Prostate gland (tissue), 2 donors: ENCODE data around the gene YOD1.

Experiments
- CTCF ChIP-seq, 4 experiments: fragments of 200-600 bp in 2 of 4; fragments of 450-650 bp in 2 of 4; sonication (generic) in 2 of 4; IDR thresholded peaks; 1 replicate in 3 of 4; 2 replicates in 1 of 4; pipeline ENCODE4 v1.5.1; 2016 to 2019; ENCODE audit warnings: antibody characterized with exemption in 4 of 4, mild to moderate bottlenecking in 2 of 4, moderate library complexity in 2 of 4
- POLR2AphosphoS5 ChIP-seq: sonication (generic); formaldehyde crosslinking; IDR thresholded peaks from one replicate; pipeline ENCODE4 v1.6.1; 2017; ENCODE audit warnings: antibody characterized with exemption

GRCh38 chr1:207004931-207005830 is 45.8 kb downstream of the YOD1 start:
- TF ChIP-seq POLR2AphosphoS5, result peak; percentile 28
- TF ChIP-seq CTCF (IDR thresholded peaks at IDR 0.05), result peak in 3 of 4 experiments; percentile 32 to 50 (median 38)
